A549 (cell line): ENCODE results near the gene DNM3. TPM values are rescaled to one million over a fixed set of nuclear protein-coding genes. Genes with fewer than 3 reads are reported as not detected.

Source experiments
- ATAC-seq, 2 experiments: fragments of 200-7000 bp in 1 of 2; fragments of >200 bp in 1 of 2; cut with Nextera tagmentation in 1 of 2; cut with Tn5 transposase in 1 of 2; 3 replicates each; pipeline versions ENCODE4 v1.8.0 to v1.9.1; 2018 to 2020; ENCODE audit warnings: mild to moderate bottlenecking in 1 of 2, moderate library complexity in 1 of 2
- CTCF ChIA-PET: fragments of 300-600 bp; sonication (Branson Sonifier 250); formaldehyde crosslinking; extraction: SDS; loops from one replicate; lab custom pipeline; 2021; ENCODE audit warnings: antibody characterized with exemption, inconsistent platforms; lab: Yijun Ruan, JAX
- POLR2A ChIA-PET: fragments of 350-600 bp; formaldehyde crosslinking; extraction: SDS; loops from one replicate; lab custom pipeline; 2021; ENCODE audit warnings: antibody characterized with exemption, inconsistent platforms; lab: Yijun Ruan, JAX
- DNase-seq, 2 experiments: peaks; one replicate each; pipeline versions ENCODE4 v3.0.0 to v3.0.0-alpha.2; 2011 to 2016; ENCODE audit warnings: low read depth in 1 of 2, low spot score in 1 of 2
- FAIRE-seq: peaks from 2 replicates; lab custom pipeline; 2011; peaks lifted over from hg19 to GRCh38; lab: Jason Lieb, UNC
- H3K27ac ChIP-seq, 2 experiments: fragments of >200 bp; sonication (Bioruptor Twin); formaldehyde crosslinking; 3 replicates each; pipeline ENCODE4 v1.5.1; 2016 to 2017
- H3K4me1 ChIP-seq: fragments of >200 bp; sonication (Bioruptor Twin); formaldehyde crosslinking; 3 replicates; pipeline ENCODE4 v1.6.1; 2016
- H3K4me2 ChIP-seq: fragments of >200 bp; sonication (Bioruptor Twin); formaldehyde crosslinking; 3 replicates; pipeline ENCODE4 v1.6.1; 2016
- H3K4me3 ChIP-seq: fragments of >200 bp; sonication (Bioruptor Twin); formaldehyde crosslinking; 3 replicates; pipeline ENCODE4 v1.5.1; 2016
- H3K9me3 ChIP-seq: fragments of >200 bp; sonication (Bioruptor Twin); formaldehyde crosslinking; 3 replicates; pipeline ENCODE4 v1.6.1; 2016
- ATOH8 ChIP-seq: fragments of 250-450 bp; sonication (Bioruptor Pico); IDR thresholded peaks from 2 replicates; pipeline ENCODE4 v1.5.0; 2020; ENCODE audit warnings: low read depth, mild to moderate bottlenecking, moderate library complexity
- BHLHE40 ChIP-seq: IDR thresholded peaks from 2 replicates; pipeline ENCODE4 v1.6.1; 2012; ENCODE audit warnings: low read depth, low read length, inconsistent platforms
- CBX2 ChIP-seq: fragments of 200-600 bp; sonication (generic); IDR thresholded peaks from 2 replicates; pipeline ENCODE4 v1.6.1; 2016; ENCODE audit warnings: low read depth, mild to moderate bottlenecking, borderline replicate concordance
- CBX8 ChIP-seq: fragments of 200-600 bp; sonication (generic); IDR thresholded peaks from 2 replicates; pipeline ENCODE4 v1.6.1; 2016
- CEBPB ChIP-seq, 2 experiments: fragments of >200 bp in 1 of 2; sonication (Bioruptor Twin) in 1 of 2; formaldehyde crosslinking in 1 of 2; IDR thresholded peaks; 2 replicates each; pipeline ENCODE4 v1.6.1; 2012 to 2016
- EHF ChIP-seq: fragments of 250-450 bp; sonication (Bioruptor Pico); IDR thresholded peaks from 2 replicates; pipeline ENCODE4 v1.5.0; 2020; ENCODE audit warnings: mild to moderate bottlenecking
- EP300 ChIP-seq, 2 experiments: fragments of >200 bp; sonication (Bioruptor Twin); formaldehyde crosslinking; IDR thresholded peaks; 2 replicates in 1 of 2; 3 replicates in 1 of 2; pipeline ENCODE4 v1.6.1; 2016 to 2017
- FOSL2 ChIP-seq, 2 experiments: fragments of 450-650 bp in 1 of 2; fragments of >200 bp in 1 of 2; sonication (Bioruptor Twin) in 1 of 2; formaldehyde crosslinking; IDR thresholded peaks; 2 replicates each; pipeline versions ENCODE4 v1.5.0 to v1.6.1; 2016 to 2020; ENCODE audit warnings: mild to moderate bottlenecking in 1 of 2, moderate library complexity in 1 of 2
- HDAC2 ChIP-seq: fragments of 200-600 bp; sonication (generic); IDR thresholded peaks from 2 replicates; pipeline ENCODE4 v1.6.1; 2016
- HEYL ChIP-seq: fragments of 250-450 bp; sonication (Bioruptor Pico); IDR thresholded peaks from 2 replicates; pipeline ENCODE4 v1.8.0; 2021; ENCODE audit warnings: mild to moderate bottlenecking, moderate library complexity
- HOXB5 ChIP-seq: fragments of 250-450 bp; sonication (Bioruptor Pico); IDR thresholded peaks from 2 replicates; pipeline ENCODE4 v1.5.0; 2020; ENCODE audit warnings: mild to moderate bottlenecking, moderate library complexity
- JUN ChIP-seq, 2 experiments: fragments of >200 bp; sonication (Bioruptor Twin); formaldehyde crosslinking; IDR thresholded peaks; 2 replicates in 1 of 2; 3 replicates in 1 of 2; pipeline ENCODE4 v1.6.1; 2016 to 2017
- MAFK ChIP-seq: fragments of 450-650 bp; IDR thresholded peaks from 2 replicates; pipeline ENCODE4 v1.6.1; 2014; ENCODE audit not compliant: partially characterized antibody
- MYC ChIP-seq: IDR thresholded peaks from 2 replicates; pipeline ENCODE4 v1.6.1; 2012; ENCODE audit warnings: mild to moderate bottlenecking, inconsistent platforms, low read length, improper control_type of control experiment, borderline replicate concordance
- NFE2L2 ChIP-seq: fragments of 150-350 bp; conservative IDR thresholded peaks from 2 replicates; pipeline ENCODE4 v1.6.1; 2014; ENCODE audit warnings: low read length
- NPAS2 ChIP-seq: fragments of 250-450 bp; sonication (Bioruptor Pico); IDR thresholded peaks from 2 replicates; pipeline ENCODE4 v1.8.0; 2022; ENCODE audit warnings: mild to moderate bottlenecking, moderate library complexity, borderline replicate concordance
- NR3C1 ChIP-seq: fragments of >200 bp; sonication (Bioruptor Twin); formaldehyde crosslinking; IDR thresholded peaks from 3 replicates; pipeline ENCODE4 v1.6.1; 2017
- PBX3 ChIP-seq: IDR thresholded peaks from 2 replicates; pipeline ENCODE4 v1.6.1; 2012
- POLR2AphosphoS2 ChIP-seq: conservative IDR thresholded peaks from 2 replicates; pipeline ENCODE4 v1.6.1; 2012; ENCODE audit warnings: low read length, improper control_type of control experiment, inconsistent platforms
- RARB ChIP-seq: fragments of 250-450 bp; sonication (Bioruptor Pico); IDR thresholded peaks from 2 replicates; pipeline ENCODE4 v1.8.0; 2021; ENCODE audit warnings: mild to moderate bottlenecking, moderate library complexity
- RCOR1 ChIP-seq: fragments of 150-350 bp; IDR thresholded peaks from 2 replicates; pipeline ENCODE4 v1.6.1; 2014; ENCODE audit warnings: antibody characterized with exemption, low read length, low read depth
- RNF2 ChIP-seq: fragments of 200-600 bp; sonication (generic); IDR thresholded peaks from 2 replicates; pipeline ENCODE4 v1.6.1; 2016; ENCODE audit warnings: low read depth, mild to moderate bottlenecking, antibody characterized with exemption, moderate library complexity, borderline replicate concordance
- SMC3 ChIP-seq: fragments of >200 bp; sonication (Bioruptor Twin); formaldehyde crosslinking; IDR thresholded peaks from 3 replicates; pipeline ENCODE4 v1.6.1; 2018; ENCODE audit warnings: inconsistent platforms
- SREBF2 ChIP-seq: fragments of 450-650 bp; IDR thresholded peaks from 2 replicates; pipeline ENCODE4 v1.6.1; 2014; ENCODE audit warnings: mild to moderate bottlenecking, moderate library complexity
- TP53 ChIP-seq: fragments of 250-450 bp; sonication (Bioruptor Pico); IDR thresholded peaks from 2 replicates; pipeline ENCODE4 v1.5.0; 2021; ENCODE audit warnings: mild to moderate bottlenecking, moderate library complexity
- USF2 ChIP-seq: fragments of 450-650 bp; IDR thresholded peaks from 2 replicates; pipeline ENCODE4 v1.6.1; 2014; ENCODE audit warnings: antibody characterized with exemption
- ZNF302 ChIP-seq: fragments of 250-450 bp; sonication (Bioruptor Pico); IDR thresholded peaks from 2 replicates; pipeline ENCODE4 v1.9.0; 2021; ENCODE audit warnings: inconsistent platforms, mild to moderate bottlenecking, moderate library complexity
- WGBS: methylation state at CpG from one replicate; pipeline ENCODE4 v1.1.6; 2017; ENCODE audit errors: missing lambda C conversion rate; 5-methylcytosine and 5-hydroxymethylcytosine counted together
- polyA plus RNA-seq, 4 experiments: library from polyadenylated mRNA; depleted of rRNA in 3 of 4; stranded (reverse); fragments of >200 nt; fragmentation: RNase III in 1 of 4; extraction: RNeasy Plus Mini Kit Qiagen cat#74134 plus additional on column Dnase treatment in 1 of 4; gene quantifications; 2 replicates in 3 of 4; 3 replicates in 1 of 4; pipeline ENCODE4 v1.2.3, GENCODE V29; 2011 to 2017
- TF ChIP-seq, protein P1 (sequence below): fragments of >200 bp; sonication (Bioruptor Twin); formaldehyde crosslinking; IDR thresholded peaks from 2 replicates; pipeline ENCODE4 v1.6.1; 2016
- TF ChIP-seq, protein P2 (sequence below): IDR thresholded peaks from 2 replicates; pipeline ENCODE4 v1.6.1; 2012; ENCODE audit warnings: low read depth, borderline replicate concordance
- TF ChIP-seq, protein P3 (sequence below): fragments of >200 bp; sonication (Bioruptor Twin); formaldehyde crosslinking; IDR thresholded peaks from 3 replicates; pipeline ENCODE4 v1.5.1; 2016

Gene DNM3
- polyA plus RNA-seq, 2 of the 4 experiments (the other 2 are of a cell fraction): 0.57 to 1.5 TPM

- Histone ChIP-seq H3K4me1 (0 out of 3 replicates have a peak, but pooled peaks cover 3% of the 10 kb centered on the region), H3K4me2 (no peak overlapping the region), H3K9me3 (no peaks in the 10 kb centered on the region), H3K4me3 (no peak overlapping the region)
- TF ChIP-seq RNF2: no peak
- TF ChIP-seq MAFK: no peak
- TF ChIP-seq SREBF2: no peak
- no peak for TF ChIP-seq EHF
- no peak for TF ChIP-seq HEYL (CRISPR knock-in tag)
- no peak for TF ChIP-seq POLR2AphosphoS2
- TF ChIP-seq CEBPB (IDR thresholded peaks at IDR 0.05): no peak
- no peak for TF ChIP-seq NR3C1
- TF ChIP-seq, protein P1, sequence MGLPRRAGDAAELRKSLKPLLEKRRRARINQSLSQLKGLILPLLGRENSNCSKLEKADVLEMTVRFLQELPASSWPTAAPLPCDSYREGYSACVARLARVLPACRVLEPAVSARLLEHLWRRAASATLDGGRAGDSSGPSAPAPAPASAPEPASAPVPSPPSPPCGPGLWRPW: no peak
- TF ChIP-seq HOXB5: no peak
- TF ChIP-seq NFE2L2: no peak
- TF ChIP-seq TP53 (CRISPR knock-in tag): no peak
- TF ChIP-seq ZNF302 (CRISPR knock-in tag): no peak
- TF ChIP-seq SMC3: no peak
- TF ChIP-seq USF2: no peak
- TF ChIP-seq PBX3: no peak
- TF ChIP-seq, all 56 proteins: peak for 0
- ChIA-PET POLR2A (no interaction called here), CTCF (interaction anchor here (1.1 kb wide), 1 partner anchor 11 kb away, joined by 4 read pairs; no protein-coding TSS in a partner anchor)
- H3K27ac ChIP-seq: no peak overlapping the region
- no peak for ATAC-seq
- WGBS: 90% methylated on average over 8 of the region's 8 CpGs
- FAIRE-seq: no peak
- DNase-seq: no peak
Measured at GRCh38 chr1:172388490-172388889, 547.2 kb downstream of the DNM3 start.

- H3K27ac ChIP-seq: 0 out of 6 replicates have a peak overlapping the region, but pooled peaks of 1 of the 2 experiments have one; percentile 33
- no peaks in the 10 kb centered on the region for H3K9me3 ChIP-seq
- POLR2A ChIA-PET: no interaction called here
- no peak overlapping the region for H3K4me3 ChIP-seq
- H3K4me2 ChIP-seq: no peak overlapping the region
- TF ChIP-seq, protein P2, sequence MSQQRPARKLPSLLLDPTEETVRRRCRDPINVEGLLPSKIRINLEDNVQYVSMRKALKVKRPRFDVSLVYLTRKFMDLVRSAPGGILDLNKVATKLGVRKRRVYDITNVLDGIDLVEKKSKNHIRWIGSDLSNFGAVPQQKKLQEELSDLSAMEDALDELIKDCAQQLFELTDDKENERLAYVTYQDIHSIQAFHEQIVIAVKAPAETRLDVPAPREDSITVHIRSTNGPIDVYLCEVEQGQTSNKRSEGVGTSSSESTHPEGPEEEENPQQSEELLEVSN: no peak
- no peak for TF ChIP-seq FOSL2 (IDR thresholded peaks at IDR 0.05)
- no peak for TF ChIP-seq FOSL2 (CRISPR knock-in tag; IDR thresholded peaks at IDR 0.05)
- TF ChIP-seq HDAC2: no peak
- TF ChIP-seq RARB (CRISPR knock-in tag): no peak
- TF ChIP-seq ATOH8 (CRISPR knock-in tag): no peak
- TF ChIP-seq EP300 (IDR thresholded peaks at IDR 0.05): no peak
- no peak for TF ChIP-seq RCOR1
- no peak for TF ChIP-seq NFE2L2
- no peak for TF ChIP-seq MYC
- no peak for TF ChIP-seq ZNF302 (CRISPR knock-in tag)
- TF ChIP-seq NPAS2: no peak
- TF ChIP-seq, protein P3, sequence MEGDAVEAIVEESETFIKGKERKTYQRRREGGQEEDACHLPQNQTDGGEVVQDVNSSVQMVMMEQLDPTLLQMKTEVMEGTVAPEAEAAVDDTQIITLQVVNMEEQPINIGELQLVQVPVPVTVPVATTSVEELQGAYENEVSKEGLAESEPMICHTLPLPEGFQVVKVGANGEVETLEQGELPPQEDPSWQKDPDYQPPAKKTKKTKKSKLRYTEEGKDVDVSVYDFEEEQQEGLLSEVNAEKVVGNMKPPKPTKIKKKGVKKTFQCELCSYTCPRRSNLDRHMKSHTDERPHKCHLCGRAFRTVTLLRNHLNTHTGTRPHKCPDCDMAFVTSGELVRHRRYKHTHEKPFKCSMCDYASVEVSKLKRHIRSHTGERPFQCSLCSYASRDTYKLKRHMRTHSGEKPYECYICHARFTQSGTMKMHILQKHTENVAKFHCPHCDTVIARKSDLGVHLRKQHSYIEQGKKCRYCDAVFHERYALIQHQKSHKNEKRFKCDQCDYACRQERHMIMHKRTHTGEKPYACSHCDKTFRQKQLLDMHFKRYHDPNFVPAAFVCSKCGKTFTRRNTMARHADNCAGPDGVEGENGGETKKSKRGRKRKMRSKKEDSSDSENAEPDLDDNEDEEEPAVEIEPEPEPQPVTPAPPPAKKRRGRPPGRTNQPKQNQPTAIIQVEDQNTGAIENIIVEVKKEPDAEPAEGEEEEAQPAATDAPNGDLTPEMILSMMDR: no peak
- no peak for TF ChIP-seq CBX2
- no peak for TF ChIP-seq BHLHE40
- TF ChIP-seq CBX8: no peak
- no peak for TF ChIP-seq TP53 (CRISPR knock-in tag)
- no peak for TF ChIP-seq PBX3
- TF ChIP-seq JUN (IDR thresholded peaks at IDR 0.05): no peak
- no peak for TF ChIP-seq HOXB5
- no peak for TF ChIP-seq EHF
- 46% methylated on average over 3 of the region's 3 CpGs for WGBS
- DNase-seq (no peak), ATAC-seq (no peak), FAIRE-seq (no peak)
- CTCF ChIA-PET: interaction anchor here (0.8 to 1.2 kb wide), 2 partner anchors 11 to 349 kb away, joined by 3 to 4 read pairs; no protein-coding TSS in a partner anchor
- peaks cover 12% of the 10 kb centered on the region for H3K4me1 ChIP-seq
Measured at GRCh38 chr1:172390301-172390682, 549.0 kb downstream of the DNM3 start.
